GM12878 (cell line): ENCODE results near the gene CUEDC1. TPM values are rescaled to one million over a fixed set of nuclear protein-coding genes. Genes with fewer than 3 reads are reported as not detected.

Source experiments
- BHLHE40 ChIP-seq, 2 experiments: fragments of 450-650 bp in 1 of 2; IDR thresholded peaks; 2 replicates each; pipeline ENCODE4 v1.6.1; 2011 to 2017; ENCODE audit warnings: low read depth in 2 of 2, borderline replicate concordance in 1 of 2, improper control_type of control experiment in 1 of 2, low read length in 1 of 2, mild to moderate bottlenecking in 1 of 2
- CHD1 ChIP-seq: IDR thresholded peaks from 2 replicates; pipeline ENCODE4 v1.6.1; 2012; ENCODE audit warnings: low read depth, low read length, improper control_type of control experiment
- CREB1 ChIP-seq: IDR thresholded peaks from 2 replicates; pipeline ENCODE4 v1.6.1; 2012; ENCODE audit warnings: low read depth, mild to moderate bottlenecking, inconsistent platforms
- CREM ChIP-seq: IDR thresholded peaks from 2 replicates; pipeline ENCODE4 v1.6.1; 2014; ENCODE audit warnings: antibody characterized with exemption, low read depth
- DPF2 ChIP-seq: fragments of 450-650 bp; IDR thresholded peaks from 2 replicates; pipeline ENCODE4 v1.6.1; 2017; ENCODE audit warnings: mild to moderate bottlenecking
- EP300 ChIP-seq, 2 experiments: fragments of 150-350 bp in 1 of 2; IDR thresholded peaks; 2 replicates each; pipeline ENCODE4 v1.6.1; 2011 to 2012; ENCODE audit warnings: low read depth in 2 of 2, low read length in 2 of 2, borderline replicate concordance in 1 of 2, improper control_type of control experiment in 1 of 2, inconsistent platforms in 1 of 2; ENCODE audit not compliant: control insufficient read depth in 1 of 2
- HDAC6 ChIP-seq: fragments of 200-600 bp; sonication (generic); IDR thresholded peaks from one replicate; pipeline ENCODE4 v1.8.0; 2017; ENCODE audit warnings: antibody characterized with exemption; ENCODE audit not compliant: unreplicated experiment
- HSF1 ChIP-seq: fragments of 150-350 bp; IDR thresholded peaks from 2 replicates; pipeline ENCODE4 v1.6.1; 2014; ENCODE audit warnings: mild to moderate bottlenecking, low read depth, low read length
- IKZF2 ChIP-seq, 2 experiments: fragments of 450-650 bp; IDR thresholded peaks; 2 replicates each; pipeline ENCODE4 v1.6.1; 2017; ENCODE audit warnings: mild to moderate bottlenecking in 2 of 2, moderate library complexity in 2 of 2
- IRF4 ChIP-seq: IDR thresholded peaks from 2 replicates; pipeline ENCODE4 v1.6.1; 2011; ENCODE audit warnings: low read depth, low read length
- KDM1A ChIP-seq: fragments of 200-600 bp; sonication (generic); IDR thresholded peaks from 2 replicates; pipeline ENCODE4 v1.6.1; 2016; ENCODE audit warnings: borderline replicate concordance
- MAX ChIP-seq: IDR thresholded peaks from 2 replicates; pipeline ENCODE4 v1.6.1; 2012; ENCODE audit warnings: low read depth, low read length, improper control_type of control experiment
- MTA2 ChIP-seq: fragments of 450-650 bp; IDR thresholded peaks from 2 replicates; pipeline ENCODE4 v1.6.1; 2016; ENCODE audit warnings: low read depth, mild to moderate bottlenecking, moderate library complexity
- MYB ChIP-seq: fragments of 150-350 bp; IDR thresholded peaks from 2 replicates; pipeline ENCODE4 v1.6.1; 2014; ENCODE audit warnings: mild to moderate bottlenecking, low read depth, low read length, borderline replicate concordance
- PAX5 ChIP-seq: IDR thresholded peaks from 2 replicates; pipeline ENCODE4 v1.6.1; 2011; ENCODE audit warnings: low read depth, low read length, borderline replicate concordance
- PBX3 ChIP-seq: IDR thresholded peaks from 2 replicates; pipeline ENCODE4 v1.6.1; 2011; ENCODE audit warnings: mild to moderate bottlenecking, low read depth, low read length, moderate library complexity; ENCODE audit not compliant: insufficient replicate concordance
- RUNX3 ChIP-seq: IDR thresholded peaks from 2 replicates; pipeline ENCODE4 v1.6.1; 2012; ENCODE audit warnings: low read length, inconsistent platforms
- SIX5 ChIP-seq: IDR thresholded peaks from 2 replicates; pipeline ENCODE4 v1.6.1; 2011; ENCODE audit warnings: mild to moderate bottlenecking, low read depth, low read length, moderate library complexity; ENCODE audit not compliant: severe bottlenecking
- SKIL ChIP-seq: fragments of 450-650 bp; IDR thresholded peaks from 2 replicates; pipeline ENCODE4 v1.6.1; 2017; ENCODE audit warnings: mild to moderate bottlenecking, low read depth, inconsistent platforms; ENCODE audit not compliant: poor library complexity, severe bottlenecking
- SMC3 ChIP-seq: IDR thresholded peaks from 2 replicates; pipeline ENCODE4 v1.6.1; 2011; ENCODE audit warnings: low read length, improper control_type of control experiment, borderline replicate concordance
- SP1 ChIP-seq: IDR thresholded peaks from one replicate; pipeline ENCODE4 v1.6.1; 2011; ENCODE audit warnings: low read depth, low read length
- SPI1 ChIP-seq: IDR thresholded peaks from 2 replicates; pipeline ENCODE4 v1.6.1; 2011; ENCODE audit warnings: low read depth, mild to moderate bottlenecking, low read length, moderate library complexity, borderline replicate concordance; ENCODE audit not compliant: insufficient read depth
- STAT3 ChIP-seq: IDR thresholded peaks from 2 replicates; pipeline ENCODE4 v1.6.1; 2011; ENCODE audit warnings: low read depth, low read length, improper control_type of control experiment
- TCF12 ChIP-seq: IDR thresholded peaks from 2 replicates; pipeline ENCODE4 v1.6.1; 2011; ENCODE audit warnings: low read depth, mild to moderate bottlenecking, low read length
- ZBED1 ChIP-seq: IDR thresholded peaks from 2 replicates; pipeline ENCODE4 v1.6.1; 2016; ENCODE audit warnings: borderline replicate concordance
- polyA plus RNA-seq, 11 experiments: library from polyadenylated mRNA; depleted of rRNA in 4 of 11; unstranded in 6 of 11; stranded (reverse) in 5 of 11; fragments of >200 nt; fragmentation: Nextera tagmentation in 4 of 11; fragmentation: Illumina TruSeq in 1 of 11; extraction: Ambion mirVana in 4 of 11; extraction: Trizol in 1 of 11; gene quantifications; 1 replicate in 1 of 11; 2 replicates in 10 of 11; pipeline versions ENCODE4 v1.2.1 to v1.2.3, GENCODE V29; 2011 to 2016; ENCODE audit warnings: inconsistent platforms in 2 of 11, missing spikeins in 2 of 11, low read depth in 1 of 11
- total RNA-seq, 4 experiments: library from RNA; depleted of rRNA in 3 of 4; stranded (reverse); fragments of >200 nt in 3 of 4; fragmentation: Illumina TruSeq in 1 of 4; extraction: Trizol in 1 of 4; gene quantifications; 2 replicates each; pipeline versions ENCODE4 v1.2.1 to v1.2.3, GENCODE V29; 2013 to 2021

The CUEDC1 gene
- total and polyA plus RNA-seq, 10 of the 15 experiments (the other 5 are each of a cell fraction or from before 2014, with no cell fraction given), result 0.24 to 7.4 (median 1.8) TPM

DNA sequence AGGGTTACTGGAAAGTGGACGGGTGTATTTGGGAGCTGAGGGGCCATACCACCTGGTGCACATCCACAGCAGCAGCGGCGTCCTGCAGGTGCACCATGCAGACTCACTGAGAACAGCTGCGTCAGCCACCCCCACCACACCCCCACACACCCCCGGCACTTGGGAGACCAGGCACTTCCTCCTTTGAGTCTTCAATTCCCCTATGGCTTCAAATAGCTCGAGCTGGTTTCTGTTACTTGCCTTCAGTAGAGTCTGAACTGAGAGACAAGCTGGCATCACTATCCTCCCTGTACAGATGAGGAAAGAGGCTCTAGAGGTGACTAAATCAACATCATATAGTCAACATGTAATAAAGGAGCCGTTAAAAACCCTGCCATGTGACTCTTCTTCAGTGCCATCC, 15.4 kb downstream of the CUEDC1 start (continued):
- no peak for TF ChIP-seq HDAC6
- TF ChIP-seq RUNX3, result peak; percentile 69
- peak; percentile 96 for TF ChIP-seq SPI1
- peak; percentile 53 to 59 for TF ChIP-seq BHLHE40 (IDR thresholded peaks at IDR 0.05; ENCODE audit: borderline replicate concordance in 1 of 2, low read depth in 2 of 2, low read length in 1 of 2)
- TF ChIP-seq SP1, result peak; percentile 28
- peak; percentile 30; the same call in 1 of the 2 replicates for TF ChIP-seq ZBED1
- peak; percentile 51; the same call in 1 of the 2 replicates for TF ChIP-seq MTA2
- TF ChIP-seq DPF2, result peak; percentile 82
- TF ChIP-seq MYB, result no peak
- peak; percentile 61 for TF ChIP-seq CREM
- no peak for TF ChIP-seq HSF1
- TF ChIP-seq PAX5, result peak; percentile 84; the same call in 1 of the 2 replicates
- TF ChIP-seq KDM1A, result no peak
- TF ChIP-seq CHD1, result no peak
- TF ChIP-seq EP300 (IDR thresholded peaks at IDR 0.05; ENCODE audit: borderline replicate concordance in 1 of 2, control insufficient read depth in 1 of 2, low read depth in 2 of 2, low read length in 2 of 2), result peak; percentile 66; a peak in 2 of 4 replicates
- TF ChIP-seq MAX, result no peak
- TF ChIP-seq STAT3, result no peak
- TF ChIP-seq IKZF2 (IDR thresholded peaks at IDR 0.05), result peak; percentile 75 to 78
- peak; percentile 61; the same call in 1 of the 2 replicates for TF ChIP-seq CREB1
- TF ChIP-seq SKIL, result peak; percentile 45
- 0 out of 2 replicates have a peak, but pooled peaks have one; percentile 11 for TF ChIP-seq SMC3
- peak; percentile 100 for TF ChIP-seq TCF12
- no peak for TF ChIP-seq SIX5
- 0 out of 2 replicates have a peak, but pooled peaks have one; percentile 47 for TF ChIP-seq IRF4
- TF ChIP-seq PBX3, result peak; percentile 32
